ENCODE results near the gene GRIN2A. TPM values are rescaled to one million over a fixed set of nuclear protein-coding genes. Genes with fewer than 3 reads are reported as not detected.

The GRIN2A gene
- total and polyA plus RNA-seq, 2 experiments from 2014 or later = not detected

DNA sequence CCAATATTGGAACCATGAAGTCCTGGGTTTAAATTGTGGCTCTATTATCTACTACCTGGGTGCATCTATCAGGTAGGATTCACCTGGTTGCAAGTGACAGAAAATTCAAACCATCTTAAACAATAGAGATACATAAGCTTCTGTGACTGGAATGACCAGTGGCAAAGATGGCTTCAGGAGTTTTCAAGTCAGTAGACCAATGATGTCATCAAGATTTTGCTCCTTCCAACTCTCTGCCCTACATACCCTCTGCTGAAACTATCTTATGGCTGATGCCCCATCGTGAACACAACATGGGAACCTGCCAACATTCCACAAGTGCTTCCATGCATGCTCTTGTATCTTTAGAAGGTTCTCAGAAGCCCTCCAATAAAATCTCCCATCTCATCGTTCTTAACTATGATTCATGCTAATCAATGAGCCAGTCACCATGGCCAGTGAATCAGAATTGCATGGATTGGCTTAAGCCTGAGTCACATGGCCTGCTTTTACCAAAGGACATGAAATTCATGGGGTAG is 180.9 kb downstream of the GRIN2A start:
- H3K9ac ChIP-seq = no peak overlapping the region
- H4K20me1 ChIP-seq (ENCODE audit: insufficient read depth) = no peaks in the 10 kb centered on the region
- no peak overlapping the region for H3K4me2 ChIP-seq (ENCODE audit: unreplicated experiment)
- no peak overlapping the region for H3K4me3 ChIP-seq
- H3K9me3 ChIP-seq (ENCODE audit: low read depth) = no peaks in the 10 kb centered on the region
- DNase-seq = no peak
- TF ChIP-seq EZH2phosphoT487 (IDR thresholded peaks at IDR 0.05; ENCODE audit: insufficient read depth, low read depth) = no peak
- no peak for TF ChIP-seq EZH2 (IDR thresholded peaks at IDR 0.05; ENCODE audit: insufficient read depth, poor library complexity, severe bottlenecking)
- H3K27me3 ChIP-seq (replicated peaks; ENCODE audit: insufficient read depth) = no peaks in the 10 kb centered on the region
- H3F3A ChIP-seq (ENCODE audit: insufficient read depth) = no peaks in the 10 kb centered on the region
- 9 to 11% methylated on average over 2 of the region's 2 CpGs for WGBS, 2 experiments (ENCODE audit: low coverage in 1 of 2, low lambda C conversion rate in 2 of 2, missing lambda C conversion rate in 2 of 2)
- no peak overlapping the region for H3K27ac ChIP-seq
- H2AFZ ChIP-seq = no peak overlapping the region
- no peaks in the 10 kb centered on the region for H3K4me1 ChIP-seq (ENCODE audit: insufficient read depth)
- no peaks in the 10 kb centered on the region for H3K79me2 ChIP-seq (ENCODE audit: insufficient read depth)
- H3K9me2 ChIP-seq (ENCODE audit: insufficient read depth) = no peaks in the 10 kb centered on the region
- no peaks in the 10 kb centered on the region for H3K36me3 ChIP-seq (ENCODE audit: low read depth)
- in situ Hi-C loops (cut with MboI) = no loop called here

DNA sequence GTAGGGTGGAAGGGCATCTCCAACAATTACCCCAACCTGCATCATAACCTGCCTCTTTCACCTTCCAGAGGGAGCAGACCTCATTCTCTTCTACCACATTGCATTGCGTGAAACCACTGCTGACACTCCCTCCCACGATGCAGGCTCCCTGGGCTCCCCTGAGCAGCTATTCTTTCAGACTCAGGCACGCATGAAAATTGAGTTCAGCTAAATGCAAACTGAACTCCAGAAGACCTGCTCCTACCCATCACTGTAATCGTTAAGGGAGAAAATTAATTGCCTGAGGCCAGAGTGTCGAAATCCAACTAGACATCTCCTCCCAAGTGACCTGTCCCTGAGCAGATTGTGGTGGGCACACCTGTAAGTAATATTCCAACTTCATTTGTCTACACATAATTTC is 186.0 kb downstream of the GRIN2A start:
- H3K9ac ChIP-seq = no peak overlapping the region
- TF ChIP-seq EZH2 (IDR thresholded peaks at IDR 0.05; ENCODE audit: insufficient read depth, poor library complexity, severe bottlenecking) = no peak
- TF ChIP-seq EZH2phosphoT487 (IDR thresholded peaks at IDR 0.05; ENCODE audit: insufficient read depth, low read depth) = no peak
- H3K4me2 ChIP-seq (ENCODE audit: unreplicated experiment) = no peak overlapping the region
- in situ Hi-C loops (cut with MboI) = no loop called here
- H3K9me3 ChIP-seq (ENCODE audit: low read depth) = no peaks in the 10 kb centered on the region
- H3K9me2 ChIP-seq (ENCODE audit: insufficient read depth) = no peaks in the 10 kb centered on the region
- no peaks in the 10 kb centered on the region for H3K27me3 ChIP-seq (replicated peaks; ENCODE audit: insufficient read depth)
- DNase-seq = no peak
- H3F3A ChIP-seq (ENCODE audit: insufficient read depth) = no peaks in the 10 kb centered on the region
- H3K27ac ChIP-seq = no peak overlapping the region
- no peak overlapping the region for H2AFZ ChIP-seq
- no peaks in the 10 kb centered on the region for H4K20me1 ChIP-seq (ENCODE audit: insufficient read depth)
- no peaks in the 10 kb centered on the region for H3K79me2 ChIP-seq (ENCODE audit: insufficient read depth)
- WGBS, 2 experiments (ENCODE audit: low coverage in 1 of 2, low lambda C conversion rate in 2 of 2, missing lambda C conversion rate in 2 of 2) = 1 to 3% methylated on average over 5 of the region's 5 CpGs
- no peak overlapping the region for H3K4me3 ChIP-seq
- no peaks in the 10 kb centered on the region for H3K36me3 ChIP-seq (ENCODE audit: low read depth)
- no peaks in the 10 kb centered on the region for H3K4me1 ChIP-seq (ENCODE audit: insufficient read depth)

DNA sequence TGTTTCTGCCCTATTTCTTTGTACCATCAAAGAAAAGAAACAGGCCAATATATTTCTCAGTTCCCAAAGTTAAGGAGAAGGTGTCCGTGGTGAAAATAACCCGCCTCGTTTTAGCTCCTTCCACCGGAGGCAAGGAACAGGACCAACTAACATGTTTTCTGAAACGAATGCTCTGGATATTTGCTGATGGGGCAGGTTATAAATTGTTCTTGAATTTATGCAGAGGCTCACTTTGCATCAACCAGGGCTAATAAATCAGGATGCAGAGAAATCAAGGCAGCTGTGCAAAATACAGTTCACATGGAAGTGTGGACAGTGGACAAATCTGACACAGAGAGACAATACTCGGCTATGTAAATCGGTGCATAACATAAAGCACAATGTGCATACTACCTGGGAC is 189.8 kb downstream of the GRIN2A start:
- Histone ChIP-seq H3K27ac (no peak overlapping the region), H4K20me1 (ENCODE audit: insufficient read depth) (no peaks in the 10 kb centered on the region), H3F3A (ENCODE audit: insufficient read depth) (no peaks in the 10 kb centered on the region), H3K79me2 (ENCODE audit: insufficient read depth) (no peaks in the 10 kb centered on the region), H3K27me3 (replicated peaks; ENCODE audit: insufficient read depth) (no peaks in the 10 kb centered on the region), H3K9me2 (ENCODE audit: insufficient read depth) (no peaks in the 10 kb centered on the region), H2AFZ (no peak overlapping the region), H3K36me3 (ENCODE audit: low read depth) (no peaks in the 10 kb centered on the region), H3K9ac (no peak overlapping the region), H3K4me1 (ENCODE audit: insufficient read depth) (no peaks in the 10 kb centered on the region), H3K9me3 (ENCODE audit: low read depth) (no peaks in the 10 kb centered on the region), H3K4me3 (no peak overlapping the region), H3K4me2 (ENCODE audit: unreplicated experiment) (no peak overlapping the region)
- in situ Hi-C loops (cut with MboI) = no loop called here
- no peak for DNase-seq
- 38 to 42% methylated on average over 7 of the region's 7 CpGs for WGBS, 2 experiments (ENCODE audit: low coverage in 1 of 2, low lambda C conversion rate in 2 of 2, missing lambda C conversion rate in 2 of 2)
- TF ChIP-seq EZH2 (IDR thresholded peaks at IDR 0.05; ENCODE audit: insufficient read depth, poor library complexity, severe bottlenecking) (no peak), EZH2phosphoT487 (IDR thresholded peaks at IDR 0.05; ENCODE audit: insufficient read depth, low read depth) (no peak)

DNA sequence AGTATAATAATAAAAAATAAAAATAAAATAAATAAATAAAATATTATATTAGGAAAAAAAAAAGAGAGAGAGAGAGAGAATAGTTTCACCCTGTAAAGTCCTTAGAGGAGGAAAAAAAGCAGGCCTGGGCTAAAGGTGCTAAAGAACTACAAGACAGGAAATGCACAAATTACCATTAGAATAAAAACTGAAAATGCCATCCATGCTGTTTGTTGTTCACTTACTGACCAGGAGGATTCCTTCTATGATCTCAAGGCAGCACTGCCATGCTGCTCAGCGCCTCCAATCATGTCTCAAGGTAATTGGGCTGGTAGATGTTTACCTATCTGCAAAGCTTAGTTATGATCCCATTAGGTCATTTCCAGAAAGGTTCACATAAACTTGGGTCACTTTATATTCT is 201.2 kb downstream of the GRIN2A start:
- TF ChIP-seq EZH2 (IDR thresholded peaks at IDR 0.05; ENCODE audit: insufficient read depth, poor library complexity, severe bottlenecking) = no peak
- no peak overlapping the region for H3K4me2 ChIP-seq (ENCODE audit: unreplicated experiment)
- WGBS, 2 experiments (ENCODE audit: low coverage in 1 of 2, low lambda C conversion rate in 2 of 2, missing lambda C conversion rate in 2 of 2) = 0 to 6% methylated on average over 1 of the region's 1 CpG

More for the DNA sequence above, 201.2 kb downstream of the GRIN2A start:
- H3K9me2 ChIP-seq (ENCODE audit: insufficient read depth) = no peaks in the 10 kb centered on the region
- no peaks in the 10 kb centered on the region for H3K9me3 ChIP-seq (ENCODE audit: low read depth)
- DNase-seq = no peak
- no peak overlapping the region for H2AFZ ChIP-seq
- H3K4me1 ChIP-seq (ENCODE audit: insufficient read depth) = no peaks in the 10 kb centered on the region
- H3K27ac ChIP-seq = no peak overlapping the region
- no peak overlapping the region for H3K9ac ChIP-seq
- no peaks in the 10 kb centered on the region for H3K36me3 ChIP-seq (ENCODE audit: low read depth)
- H4K20me1 ChIP-seq (ENCODE audit: insufficient read depth) = no peaks in the 10 kb centered on the region
- in situ Hi-C loops (cut with MboI) = no loop called here
- no peaks in the 10 kb centered on the region for H3F3A ChIP-seq (ENCODE audit: insufficient read depth)
- H3K27me3 ChIP-seq (replicated peaks; ENCODE audit: insufficient read depth) = no peaks in the 10 kb centered on the region
- no peaks in the 10 kb centered on the region for H3K79me2 ChIP-seq (ENCODE audit: insufficient read depth)
- no peak overlapping the region for H3K4me3 ChIP-seq

Data from GM23248 (cell line).